Fibroblast of skin of scalp (primary cell): ENCODE measurements around the gene APEH.

ENCODE experiments used
- DNase-seq: peaks from one replicate; pipeline ENCODE4 v3.0.0-alpha.2; 2013

The APEH gene

GRCh38 chr3:49650637-49651036 lies 23.5 kb upstream of the APEH start:
- no peak for DNase-seq

- DNase-seq, result no peak
These were observed 21.8 kb upstream of the APEH start for GRCh38 chr3:49652218-49652902.

GRCh38 chr3:49652903-49653415 lies 21.2 kb upstream of the APEH start:
- DNase-seq, result no peak

- DNase-seq, result no peak
These were observed 20.5 kb upstream of the APEH start for GRCh38 chr3:49653621-49654020.

- DNase-seq, result no peak
These were observed 19.9 kb upstream of the APEH start for GRCh38 chr3:49654176-49654825.

- no peak for DNase-seq
These were observed 19.1 kb upstream of the APEH start for GRCh38 chr3:49654955-49655556.

GRCh38 chr3:49655731-49656285 lies 18.3 kb upstream of the APEH start:
- DNase-seq, result no peak

- peak; percentile 49 for DNase-seq
These were observed 17.5 kb upstream of the APEH start for GRCh38 chr3:49656541-49657112.

- no peak for DNase-seq
These were observed 16.8 kb upstream of the APEH start for GRCh38 chr3:49657208-49657915.

- no peak for DNase-seq
These were observed 15.4 kb upstream of the APEH start for GRCh38 chr3:49658711-49659110.

- DNase-seq, result no peak
These were observed 14.4 kb upstream of the APEH start for GRCh38 chr3:49659756-49660155.

GRCh38 chr3:49661281-49661680 lies 12.9 kb upstream of the APEH start:
- no peak for DNase-seq

GRCh38 chr3:49662021-49662420 lies 12.1 kb upstream of the APEH start:
- DNase-seq, result no peak

GRCh38 chr3:49662720-49663413 lies 11.3 kb upstream of the APEH start:
- no peak for DNase-seq

- no peak for DNase-seq
These were observed 10.3 kb upstream of the APEH start for GRCh38 chr3:49663831-49664230.

GRCh38 chr3:49664300-49664699 lies 9.9 kb upstream of the APEH start:
- DNase-seq, result no peak

- DNase-seq, result no peak
These were observed 8.2 kb upstream of the APEH start for GRCh38 chr3:49665822-49666519.

- DNase-seq, result peak; percentile 50
These were observed 7.6 kb upstream of the APEH start for GRCh38 chr3:49666592-49666991.

GRCh38 chr3:49667701-49668413 lies 6.3 kb upstream of the APEH start:
- no peak for DNase-seq

GRCh38 chr3:49668414-49668797 lies 5.7 kb upstream of the APEH start:
- peak; percentile 33 for DNase-seq

- no peak for DNase-seq
These were observed 5.3 kb upstream of the APEH start for GRCh38 chr3:49668861-49669260.
